Fibroblast of lung (primary cell): ENCODE results near the gene GARNL3. TPM values are rescaled to one million over a fixed set of nuclear protein-coding genes. Genes with fewer than 3 reads are reported as not detected.

Experiments used
- DNase-seq, 2 donors: peaks; one replicate each; pipeline versions ENCODE4 v3.0.0 to v3.0.0-alpha.2; 2010; ENCODE audit warnings: low read depth in 2 of 2
- H2AFZ ChIP-seq: 2 replicates; pipeline ENCODE4 v1.5.1; 2012; ENCODE audit warnings: low read length, control low read depth, inconsistent platforms
- H3K27ac ChIP-seq: 2 replicates; pipeline ENCODE4 v1.5.1; 2011; ENCODE audit warnings: low read length, control low read depth; ENCODE audit not compliant: insufficient read depth
- H3K27me3 ChIP-seq: 2 replicates; pipeline ENCODE4 v1.5.1; 2011; ENCODE audit warnings: mild to moderate bottlenecking, low read length; ENCODE audit not compliant: control insufficient read depth, insufficient read depth
- H3K36me3 ChIP-seq: 2 replicates; pipeline ENCODE4 v1.5.1; 2011; ENCODE audit warnings: low read length; ENCODE audit not compliant: control insufficient read depth, insufficient read depth
- H3K4me1 ChIP-seq: 2 replicates; pipeline ENCODE4 v1.5.1; 2011; ENCODE audit warnings: low read length; ENCODE audit not compliant: control insufficient read depth, insufficient read depth; ENCODE audit errors: extremely low read depth
- H3K4me2 ChIP-seq: 2 replicates; pipeline ENCODE4 v1.5.1; 2011; ENCODE audit warnings: low read length, control low read depth; ENCODE audit not compliant: insufficient read depth; ENCODE audit errors: extremely low read depth
- H3K4me3 ChIP-seq, 4 experiments: fragments of 200-600 bp in 1 of 4; sonication (generic) in 1 of 4; replicated peaks in 1 of 4; 2 replicates each; pipeline ENCODE4 v1.5.1; 2011 to 2016; ENCODE audit warnings: low read length in 4 of 4, low read depth in 3 of 4, mild to moderate bottlenecking in 3 of 4, control low read depth in 2 of 4, inconsistent platforms in 1 of 4, mixed read lengths in 1 of 4; ENCODE audit not compliant: insufficient read depth in 1 of 4; ENCODE audit errors: control extremely low read depth in 1 of 4
- H3K79me2 ChIP-seq: 2 replicates; pipeline ENCODE4 v1.5.1; 2012; ENCODE audit warnings: mild to moderate bottlenecking, low read length, inconsistent platforms; ENCODE audit not compliant: control insufficient read depth, insufficient read depth
- H3K9ac ChIP-seq: 2 replicates; pipeline ENCODE4 v1.5.1; 2011; ENCODE audit warnings: mild to moderate bottlenecking, low read length, control low read depth; ENCODE audit not compliant: insufficient read depth
- H3K9me3 ChIP-seq: 2 replicates; pipeline ENCODE4 v1.5.1; 2012; ENCODE audit warnings: low read depth, low read length; ENCODE audit not compliant: control insufficient read depth, insufficient read depth
- H4K20me1 ChIP-seq: 2 replicates; pipeline ENCODE4 v1.5.1; 2011; ENCODE audit warnings: low read length; ENCODE audit not compliant: control insufficient read depth, insufficient read depth; ENCODE audit errors: extremely low read depth
- EZH2 ChIP-seq: IDR thresholded peaks from 2 replicates; pipeline ENCODE4 v1.5.1; 2012; ENCODE audit warnings: low read length, control low read depth, mild to moderate bottlenecking; ENCODE audit errors: missing control alignments
- polyA plus RNA-seq, 2 donors: library from polyadenylated mRNA; depleted of rRNA in 1 of 2; stranded (reverse) in 1 of 2; unstranded in 1 of 2; fragments of >200 nt; gene quantifications; 2 replicates each; pipeline ENCODE4 v1.2.1, GENCODE V29; 2011 to 2012; ENCODE audit warnings: missing spikeins in 1 of 2
- total RNA-seq: library from RNA; depleted of rRNA; stranded (reverse); fragments of >200 nt; gene quantifications from 2 replicates; pipeline ENCODE4 v1.2.1, GENCODE V29; 2014
- TF ChIP-seq, protein P1 (sequence below), 2 donors: IDR thresholded peaks in 1 of 2; conservative IDR thresholded peaks in 1 of 2; 1 replicate in 1 of 2; 2 replicates in 1 of 2; pipeline ENCODE4 v1.5.1; 2011 to 2012; ENCODE audit warnings: low read length in 2 of 2, control low read depth in 1 of 2, inconsistent platforms in 1 of 2, low read depth in 1 of 2, mild to moderate bottlenecking in 1 of 2

Gene GARNL3
- total and polyA plus RNA-seq, 2 donors (not counting 1 experiment from before 2014, with no cell fraction given): 1.5 to 6.4 TPM

- Histone ChIP-seq H3K9me3 (no peaks in the 10 kb centered on the region), H3K27me3 (no peaks in the 10 kb centered on the region), H3K27ac (no peak overlapping the region), H4K20me1 (no peaks in the 10 kb centered on the region), H3K36me3 (no peaks in the 10 kb centered on the region), H3K4me3 (no peak overlapping the region), H3K4me1 (no peaks in the 10 kb centered on the region), H2AFZ (no peak overlapping the region), H3K79me2 (no peaks in the 10 kb centered on the region), H3K4me2 (no peak overlapping the region), H3K9ac (no peak overlapping the region)
- no peak for DNase-seq
- TF ChIP-seq EZH2: no peak
- TF ChIP-seq, protein P1, sequence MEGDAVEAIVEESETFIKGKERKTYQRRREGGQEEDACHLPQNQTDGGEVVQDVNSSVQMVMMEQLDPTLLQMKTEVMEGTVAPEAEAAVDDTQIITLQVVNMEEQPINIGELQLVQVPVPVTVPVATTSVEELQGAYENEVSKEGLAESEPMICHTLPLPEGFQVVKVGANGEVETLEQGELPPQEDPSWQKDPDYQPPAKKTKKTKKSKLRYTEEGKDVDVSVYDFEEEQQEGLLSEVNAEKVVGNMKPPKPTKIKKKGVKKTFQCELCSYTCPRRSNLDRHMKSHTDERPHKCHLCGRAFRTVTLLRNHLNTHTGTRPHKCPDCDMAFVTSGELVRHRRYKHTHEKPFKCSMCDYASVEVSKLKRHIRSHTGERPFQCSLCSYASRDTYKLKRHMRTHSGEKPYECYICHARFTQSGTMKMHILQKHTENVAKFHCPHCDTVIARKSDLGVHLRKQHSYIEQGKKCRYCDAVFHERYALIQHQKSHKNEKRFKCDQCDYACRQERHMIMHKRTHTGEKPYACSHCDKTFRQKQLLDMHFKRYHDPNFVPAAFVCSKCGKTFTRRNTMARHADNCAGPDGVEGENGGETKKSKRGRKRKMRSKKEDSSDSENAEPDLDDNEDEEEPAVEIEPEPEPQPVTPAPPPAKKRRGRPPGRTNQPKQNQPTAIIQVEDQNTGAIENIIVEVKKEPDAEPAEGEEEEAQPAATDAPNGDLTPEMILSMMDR (conservative IDR thresholded peaks at IDR 0.05 in 1 of 2, IDR thresholded peaks at IDR 0.05 in 1 of 2; ENCODE audit: low read depth in 1 of 2, low read length in 2 of 2): no peak
Measured at GRCh38 chr9:127249877-127250276, 14.7 kb upstream of the GARNL3 start.

DNA sequence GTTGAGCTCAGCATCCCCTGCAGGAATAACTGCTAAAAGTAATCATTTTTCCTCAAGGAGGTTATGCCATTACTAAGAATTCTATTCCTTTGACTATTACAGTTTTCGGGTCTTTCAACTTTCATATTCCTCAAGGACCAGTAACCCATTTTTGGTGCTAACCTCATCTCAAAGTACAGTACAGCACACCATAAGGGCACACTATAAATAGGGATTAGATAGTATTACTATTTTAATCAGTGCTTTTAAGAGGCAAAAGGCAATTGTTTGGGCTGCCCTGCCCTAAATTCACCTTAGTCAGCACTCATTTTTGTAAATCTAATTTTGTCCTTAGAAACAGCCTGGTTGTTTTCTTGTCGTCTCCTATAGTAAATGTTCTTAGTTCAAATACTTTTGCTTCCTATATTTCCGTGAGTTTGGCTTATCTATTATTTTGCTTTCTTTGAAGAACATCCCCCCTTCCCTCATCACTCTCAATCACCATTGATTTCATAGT, 13.6 kb upstream of the GARNL3 start:
- DNase-seq: no peak
- no peaks in the 10 kb centered on the region for H3K79me2 ChIP-seq
- H3K4me2 ChIP-seq: no peak overlapping the region
- no peaks in the 10 kb centered on the region for H3K4me1 ChIP-seq
- H3K27me3 ChIP-seq: no peaks in the 10 kb centered on the region
- no peak overlapping the region for H3K27ac ChIP-seq
- H4K20me1 ChIP-seq: no peaks in the 10 kb centered on the region
- H3K9ac ChIP-seq: no peak overlapping the region
- no peak overlapping the region for H2AFZ ChIP-seq
- H3K36me3 ChIP-seq: no peaks in the 10 kb centered on the region
- H3K4me3 ChIP-seq: no peak overlapping the region
- no peaks in the 10 kb centered on the region for H3K9me3 ChIP-seq
- TF ChIP-seq, protein P1 (conservative IDR thresholded peaks at IDR 0.05 in 1 of 2, IDR thresholded peaks at IDR 0.05 in 1 of 2; ENCODE audit: low read depth in 1 of 2, low read length in 2 of 2): no peak
- TF ChIP-seq EZH2: no peak

DNA sequence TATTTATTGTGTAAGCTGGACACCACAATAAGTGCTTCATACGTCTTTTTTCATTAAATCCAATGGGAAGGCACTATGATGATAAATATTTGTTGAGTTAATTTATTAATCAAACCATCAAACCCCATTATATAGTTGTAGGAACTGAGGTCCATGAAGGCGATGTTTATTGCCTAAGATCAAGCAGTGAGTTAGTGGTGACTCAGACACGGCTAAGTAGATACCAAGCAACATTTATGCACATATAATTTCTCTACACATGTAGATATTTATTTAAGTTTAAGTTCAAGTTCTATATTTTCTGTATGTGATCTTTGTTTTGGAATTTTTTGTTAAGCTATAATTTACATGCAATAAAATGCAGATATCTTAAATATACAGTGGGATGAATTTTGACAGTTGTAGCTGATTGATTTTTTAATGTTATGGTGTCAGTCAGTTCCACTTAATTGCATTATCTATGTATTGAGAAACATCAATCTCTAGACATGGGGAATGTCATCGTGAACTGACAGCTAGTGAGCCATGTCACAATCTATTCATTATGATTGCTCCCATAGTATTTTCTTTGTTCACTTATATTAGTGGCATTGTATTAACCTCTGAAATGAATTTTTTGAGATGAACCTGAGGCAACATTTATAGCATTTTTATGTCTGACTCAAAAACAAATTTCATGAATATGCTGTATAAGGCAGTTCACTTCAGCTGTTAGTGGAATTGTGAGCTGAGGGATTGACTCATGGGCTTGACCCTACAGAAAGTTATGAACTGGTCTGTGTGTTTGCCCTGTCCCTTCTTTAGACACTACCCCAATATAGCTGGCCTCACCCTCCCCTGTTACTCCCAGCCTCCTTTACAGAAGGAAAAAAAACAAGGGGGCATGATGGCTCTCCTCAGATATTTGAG, 11.9 kb upstream of the GARNL3 start:
- peak in 1 of 2 donors; percentile 5 for DNase-seq
- TF ChIP-seq, protein P1 (conservative IDR thresholded peaks at IDR 0.05 in 1 of 2, IDR thresholded peaks at IDR 0.05 in 1 of 2; ENCODE audit: low read depth in 1 of 2, low read length in 2 of 2): no peak
- TF ChIP-seq EZH2: no peak
- H3K27me3 ChIP-seq: no peaks in the 10 kb centered on the region

More for the DNA sequence above, 11.9 kb upstream of the GARNL3 start:
- no peak overlapping the region for H2AFZ ChIP-seq
- no peaks in the 10 kb centered on the region for H3K79me2 ChIP-seq
- no peak overlapping the region for H3K9ac ChIP-seq
- H4K20me1 ChIP-seq: no peaks in the 10 kb centered on the region
- H3K4me2 ChIP-seq: no peak overlapping the region
- H3K36me3 ChIP-seq: no peaks in the 10 kb centered on the region
- no peak overlapping the region for H3K4me3 ChIP-seq
- H3K27ac ChIP-seq: no peak overlapping the region
- H3K9me3 ChIP-seq: no peaks in the 10 kb centered on the region
- no peaks in the 10 kb centered on the region for H3K4me1 ChIP-seq
